ENCODE results near the gene TMEM273. TPM values are rescaled to one million over a fixed set of nuclear protein-coding genes. Genes with fewer than 3 reads are reported as not detected.

TMEM273 gene
- total RNA-seq, 2 donors from 2014 or later = 4.3 to 9.3 TPM

- no peaks in the 10 kb centered on the region for H3K4me1 ChIP-seq
- H3K27ac ChIP-seq = no peak overlapping the region
- H3K27me3 ChIP-seq = no peaks in the 10 kb centered on the region
- no peaks in the 10 kb centered on the region for H3K36me3 ChIP-seq (replicated peaks in 1 of 2; ENCODE audit: insufficient read depth in 1 of 2, low read depth in 2 of 2)
- H3K9me3 ChIP-seq = no peaks in the 10 kb centered on the region
- 11 to 44% methylated on average over 3 of the region's 3 CpGs for WGBS, 2 donors
- DNase-seq = no peak
- ATAC-seq = no peak
- H3K4me3 ChIP-seq = no peak overlapping the region
- intact Hi-C loops (cut with DNase I) = no loop called here
- TF ChIP-seq POLR2A (IDR thresholded peaks at IDR 0.05) (no peak), CTCF (IDR thresholded peaks at IDR 0.05) (no peak)
These were observed 7.7 kb downstream of the TMEM273 start for GRCh38 chr10:49180444-49180860.

- no peaks in the 10 kb centered on the region for H3K9me3 ChIP-seq
- TF ChIP-seq CTCF (IDR thresholded peaks at IDR 0.05) = no peak
- no peaks in the 10 kb centered on the region for H3K4me1 ChIP-seq
- H3K4me3 ChIP-seq = no peak overlapping the region
- H3K27ac ChIP-seq = no peak overlapping the region
- intact Hi-C loops (cut with DNase I) = no loop called here
- no peaks in the 10 kb centered on the region for H3K27me3 ChIP-seq
- H3K36me3 ChIP-seq (replicated peaks in 1 of 2; ENCODE audit: insufficient read depth in 1 of 2, low read depth in 2 of 2) = no peaks in the 10 kb centered on the region
- WGBS, 2 donors = 54 to 57% methylated on average over 9 to 10 of the region's 10 CpGs
- ATAC-seq = no peak
- DNase-seq = no peak
These were observed 8.3 kb downstream of the TMEM273 start for GRCh38 chr10:49179699-49180443.

- 64 to 67% methylated on average over 6 of the region's 6 CpGs for WGBS, 2 donors
- TF ChIP-seq CTCF (IDR thresholded peaks at IDR 0.05) (no peak), POLR2A (IDR thresholded peaks at IDR 0.05) (no peak)
- intact Hi-C loops (cut with DNase I) = no loop called here
- no peaks in the 10 kb centered on the region for H3K36me3 ChIP-seq (replicated peaks in 1 of 2; ENCODE audit: insufficient read depth in 1 of 2, low read depth in 2 of 2)
- H3K27me3 ChIP-seq = no peaks in the 10 kb centered on the region
- H3K4me3 ChIP-seq = no peak overlapping the region
- DNase-seq (no peak), ATAC-seq (no peak)
- H3K9me3 ChIP-seq = no peaks in the 10 kb centered on the region
- no peaks in the 10 kb centered on the region for H3K4me1 ChIP-seq
- H3K27ac ChIP-seq = no peak overlapping the region
These were observed 9.4 kb downstream of the TMEM273 start for GRCh38 chr10:49178489-49179471.

- intact Hi-C loops (cut with DNase I) = no loop called here
- no peaks in the 10 kb centered on the region for H3K4me1 ChIP-seq
- ATAC-seq (peak; percentile 71), DNase-seq (peak in 1 of 4 donors; percentile 57)
- no peaks in the 10 kb centered on the region for H3K9me3 ChIP-seq
- H3K36me3 ChIP-seq (replicated peaks in 1 of 2; ENCODE audit: insufficient read depth in 1 of 2, low read depth in 2 of 2) = no peaks in the 10 kb centered on the region
- peak overlapping the region in 1 of 4 donors; percentile 32 for H3K27ac ChIP-seq
- TF ChIP-seq CTCF (IDR thresholded peaks at IDR 0.05) = no peak
- TF ChIP-seq POLR2A (IDR thresholded peaks at IDR 0.05) = no peak
- WGBS, 2 donors = 66 to 75% methylated on average over 8 to 9 of the region's 9 CpGs
- H3K4me3 ChIP-seq = no peak overlapping the region
- H3K27me3 ChIP-seq = no peaks in the 10 kb centered on the region
These were observed 10.5 kb downstream of the TMEM273 start for GRCh38 chr10:49177391-49178355.
